Panc1 (cell line): Measurements from ENCODE around the gene C20orf202. TPM values are rescaled to one million over a fixed set of nuclear protein-coding genes. Genes with fewer than 3 reads are reported as not detected.

Source experiments
- ATAC-seq: fragments of 200-7000 bp; cut with Tn5 transposase; 2 replicates; pipeline ENCODE4 v1.9.1; 2020; ENCODE audit warnings: mild to moderate bottlenecking, moderate library complexity
- BruUV-seq: library from RNA; stranded (reverse); fragments of 400-500 nt; replicated peaks from 2 replicates; lab custom pipeline; 2021; lab: Mats Ljungman, UMichigan
- CTCF ChIA-PET: fragments of 300-600 bp; sonication (Branson Sonifier 250); formaldehyde crosslinking; loops from one replicate; lab custom pipeline; 2022; ENCODE audit warnings: antibody characterized with exemption; lab: Charles Lee
- POLR2A ChIA-PET: fragments of 300-600 bp; sonication (Branson Sonifier 250); formaldehyde crosslinking; loops from one replicate; lab custom pipeline; 2022; ENCODE audit warnings: antibody characterized with exemption; lab: Charles Lee
- DNase-seq: peaks from one replicate; pipeline ENCODE4 v3.0.0-alpha.2; 2010; ENCODE audit warnings: low read depth, low spot score
- H3K27ac ChIP-seq: 2 replicates; pipeline ENCODE4 v1.5.1; 2011; ENCODE audit warnings: mild to moderate bottlenecking, low read length, inconsistent platforms
- H3K27me3 ChIP-seq: fragments of 200-500 bp; sonication (Bioruptor generic); 2 replicates; pipeline ENCODE4 v1.6.0; 2014; ENCODE audit warnings: low read length, inconsistent platforms; ENCODE audit not compliant: control insufficient read depth, insufficient read depth
- H3K36me3 ChIP-seq: fragments of 200-500 bp; sonication (Bioruptor generic); 2 replicates; pipeline ENCODE4 v1.5.1; 2014; ENCODE audit warnings: inconsistent platforms, mild to moderate bottlenecking, low read length, moderate library complexity; ENCODE audit not compliant: control insufficient read depth, insufficient read depth
- H3K4me1 ChIP-seq: 2 replicates; pipeline ENCODE4 v1.5.1; 2011; ENCODE audit warnings: inconsistent platforms, mild to moderate bottlenecking, low read length, moderate library complexity; ENCODE audit not compliant: control insufficient read depth, insufficient read depth
- H3K4me3 ChIP-seq, 2 experiments: 2 replicates each; pipeline ENCODE4 v1.5.1; 2011 to 2012; ENCODE audit warnings: low read depth in 2 of 2, low read length in 2 of 2, mild to moderate bottlenecking in 2 of 2, inconsistent platforms in 1 of 2, moderate library complexity in 1 of 2
- H3K9me3 ChIP-seq: fragments of 200-500 bp; sonication (Bioruptor generic); 2 replicates; pipeline ENCODE4 v1.5.1; 2014; ENCODE audit warnings: low read depth, mild to moderate bottlenecking, inconsistent platforms, low read length, moderate library complexity; ENCODE audit not compliant: control insufficient read depth, insufficient read depth
- POLR2AphosphoS5 ChIP-seq: IDR thresholded peaks from 2 replicates; pipeline ENCODE4 v1.6.1; 2012; ENCODE audit warnings: mild to moderate bottlenecking, low read depth, low read length, moderate library complexity
- SIN3A ChIP-seq: IDR thresholded peaks from 2 replicates; pipeline ENCODE4 v1.6.1; 2012; ENCODE audit warnings: low read depth, mild to moderate bottlenecking, low read length, moderate library complexity, borderline replicate concordance; ENCODE audit not compliant: insufficient read depth
- TCF7L2 ChIP-seq: IDR thresholded peaks from 2 replicates; pipeline ENCODE4 v1.6.1; 2011; ENCODE audit warnings: mild to moderate bottlenecking, low read depth, low read length, inconsistent platforms
- in situ Hi-C: cut with HindIII; loops from 2 replicates; pipeline ENCODE4 v1.10.0; 2016; ENCODE audit warnings: low sequenced_read_pairs, low pct_unique_long_range_greater_than_20kb
- intact Hi-C: fragments of 100-400 bp; cut with micrococcal nuclease; formaldehyde crosslinking; loops from one replicate; pipeline ENCODE4 v1.10.0; 2022; ENCODE audit not compliant: unreplicated experiment
- total RNA-seq: library from RNA; stranded (reverse); gene quantifications from one replicate; pipeline ENCODE4 v1.2.1, GENCODE V29; 2021; ENCODE audit not compliant: unreplicated experiment
- TF ChIP-seq, protein P1 (sequence below): fragments of 450-650 bp; IDR thresholded peaks from 2 replicates; pipeline ENCODE4 v1.5.1; 2017; ENCODE audit warnings: mild to moderate bottlenecking
- TF ChIP-seq, protein P2 (sequence below), 2 experiments: IDR thresholded peaks; 2 replicates each; pipeline ENCODE4 v1.6.1; 2011 to 2012; ENCODE audit warnings: low read depth in 2 of 2, control low read depth in 1 of 2, low read length in 1 of 2, mild to moderate bottlenecking in 1 of 2, moderate library complexity in 1 of 2; ENCODE audit not compliant: insufficient read depth in 1 of 2

Gene C20orf202
- total RNA-seq, 1 experiment from 2014 or later = not detected

GRCh38 chr20:1155342-1155741 lies 47.9 kb upstream of the C20orf202 start:
- TF ChIP-seq SIN3A = no peak
- TF ChIP-seq, protein P1, sequence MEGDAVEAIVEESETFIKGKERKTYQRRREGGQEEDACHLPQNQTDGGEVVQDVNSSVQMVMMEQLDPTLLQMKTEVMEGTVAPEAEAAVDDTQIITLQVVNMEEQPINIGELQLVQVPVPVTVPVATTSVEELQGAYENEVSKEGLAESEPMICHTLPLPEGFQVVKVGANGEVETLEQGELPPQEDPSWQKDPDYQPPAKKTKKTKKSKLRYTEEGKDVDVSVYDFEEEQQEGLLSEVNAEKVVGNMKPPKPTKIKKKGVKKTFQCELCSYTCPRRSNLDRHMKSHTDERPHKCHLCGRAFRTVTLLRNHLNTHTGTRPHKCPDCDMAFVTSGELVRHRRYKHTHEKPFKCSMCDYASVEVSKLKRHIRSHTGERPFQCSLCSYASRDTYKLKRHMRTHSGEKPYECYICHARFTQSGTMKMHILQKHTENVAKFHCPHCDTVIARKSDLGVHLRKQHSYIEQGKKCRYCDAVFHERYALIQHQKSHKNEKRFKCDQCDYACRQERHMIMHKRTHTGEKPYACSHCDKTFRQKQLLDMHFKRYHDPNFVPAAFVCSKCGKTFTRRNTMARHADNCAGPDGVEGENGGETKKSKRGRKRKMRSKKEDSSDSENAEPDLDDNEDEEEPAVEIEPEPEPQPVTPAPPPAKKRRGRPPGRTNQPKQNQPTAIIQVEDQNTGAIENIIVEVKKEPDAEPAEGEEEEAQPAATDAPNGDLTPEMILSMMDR = no peak
- TF ChIP-seq, protein P2, sequence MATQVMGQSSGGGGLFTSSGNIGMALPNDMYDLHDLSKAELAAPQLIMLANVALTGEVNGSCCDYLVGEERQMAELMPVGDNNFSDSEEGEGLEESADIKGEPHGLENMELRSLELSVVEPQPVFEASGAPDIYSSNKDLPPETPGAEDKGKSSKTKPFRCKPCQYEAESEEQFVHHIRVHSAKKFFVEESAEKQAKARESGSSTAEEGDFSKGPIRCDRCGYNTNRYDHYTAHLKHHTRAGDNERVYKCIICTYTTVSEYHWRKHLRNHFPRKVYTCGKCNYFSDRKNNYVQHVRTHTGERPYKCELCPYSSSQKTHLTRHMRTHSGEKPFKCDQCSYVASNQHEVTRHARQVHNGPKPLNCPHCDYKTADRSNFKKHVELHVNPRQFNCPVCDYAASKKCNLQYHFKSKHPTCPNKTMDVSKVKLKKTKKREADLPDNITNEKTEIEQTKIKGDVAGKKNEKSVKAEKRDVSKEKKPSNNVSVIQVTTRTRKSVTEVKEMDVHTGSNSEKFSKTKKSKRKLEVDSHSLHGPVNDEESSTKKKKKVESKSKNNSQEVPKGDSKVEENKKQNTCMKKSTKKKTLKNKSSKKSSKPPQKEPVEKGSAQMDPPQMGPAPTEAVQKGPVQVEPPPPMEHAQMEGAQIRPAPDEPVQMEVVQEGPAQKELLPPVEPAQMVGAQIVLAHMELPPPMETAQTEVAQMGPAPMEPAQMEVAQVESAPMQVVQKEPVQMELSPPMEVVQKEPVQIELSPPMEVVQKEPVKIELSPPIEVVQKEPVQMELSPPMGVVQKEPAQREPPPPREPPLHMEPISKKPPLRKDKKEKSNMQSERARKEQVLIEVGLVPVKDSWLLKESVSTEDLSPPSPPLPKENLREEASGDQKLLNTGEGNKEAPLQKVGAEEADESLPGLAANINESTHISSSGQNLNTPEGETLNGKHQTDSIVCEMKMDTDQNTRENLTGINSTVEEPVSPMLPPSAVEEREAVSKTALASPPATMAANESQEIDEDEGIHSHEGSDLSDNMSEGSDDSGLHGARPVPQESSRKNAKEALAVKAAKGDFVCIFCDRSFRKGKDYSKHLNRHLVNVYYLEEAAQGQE (IDR thresholded peaks at IDR 0.05; ENCODE audit: insufficient read depth in 1 of 2, low read depth in 2 of 2, low read length in 1 of 2) = no peak
- no peak for TF ChIP-seq POLR2AphosphoS5
- no peak for TF ChIP-seq TCF7L2
- POLR2A ChIA-PET = no interaction called here
- BruUV-seq = no TSS peak
- no peak for ATAC-seq
- intact Hi-C loops = no loop called here
- H3K9me3 ChIP-seq = no peaks in the 10 kb centered on the region
- in situ Hi-C loops = no loop called here
- CTCF ChIA-PET = no interaction called here
- no peak overlapping the region for H3K27ac ChIP-seq
- DNase-seq = no peak
- peaks cover 13% of the 10 kb centered on the region for H3K36me3 ChIP-seq
- no peak overlapping the region for H3K4me3 ChIP-seq
- no peaks in the 10 kb centered on the region for H3K27me3 ChIP-seq
- H3K4me1 ChIP-seq = no peaks in the 10 kb centered on the region

DNA sequence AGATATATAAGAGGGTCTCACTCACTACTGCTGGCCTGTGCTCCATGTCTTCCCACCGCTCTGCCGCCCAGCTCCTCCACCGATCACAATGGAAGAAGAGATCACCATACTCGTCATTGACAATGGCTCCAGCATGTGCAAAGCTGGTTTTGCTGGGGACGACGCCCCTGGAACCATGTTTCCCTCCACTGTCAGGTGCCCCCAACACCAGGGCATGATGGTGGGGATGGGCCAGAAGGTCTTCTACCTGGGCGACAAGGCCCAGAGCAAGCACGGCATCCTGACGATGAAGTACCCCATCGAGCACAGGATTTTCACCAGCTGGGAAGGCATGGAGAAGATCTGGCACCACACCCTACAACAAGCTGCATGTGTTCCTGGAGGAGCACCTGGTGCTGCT lies 42.8 kb upstream of the C20orf202 start:
- no peaks in the 10 kb centered on the region for H3K9me3 ChIP-seq
- H3K4me1 ChIP-seq = no peaks in the 10 kb centered on the region
- H3K4me3 ChIP-seq = no peak overlapping the region
- TF ChIP-seq SIN3A (no peak), POLR2AphosphoS5 (no peak)
- TF ChIP-seq, protein P1 = no peak
- peaks cover 4% of the 10 kb centered on the region; the same call in 1 of the 2 replicates for H3K36me3 ChIP-seq
- intact Hi-C loops (no loop called here), in situ Hi-C loops (no loop called here)
- no TSS peak for BruUV-seq
- H3K27ac ChIP-seq = no peak overlapping the region
- no peak for DNase-seq
- no peaks in the 10 kb centered on the region for H3K27me3 ChIP-seq
- ATAC-seq = no peak
- ChIA-PET CTCF (no interaction called here), POLR2A (no interaction called here)

DNA sequence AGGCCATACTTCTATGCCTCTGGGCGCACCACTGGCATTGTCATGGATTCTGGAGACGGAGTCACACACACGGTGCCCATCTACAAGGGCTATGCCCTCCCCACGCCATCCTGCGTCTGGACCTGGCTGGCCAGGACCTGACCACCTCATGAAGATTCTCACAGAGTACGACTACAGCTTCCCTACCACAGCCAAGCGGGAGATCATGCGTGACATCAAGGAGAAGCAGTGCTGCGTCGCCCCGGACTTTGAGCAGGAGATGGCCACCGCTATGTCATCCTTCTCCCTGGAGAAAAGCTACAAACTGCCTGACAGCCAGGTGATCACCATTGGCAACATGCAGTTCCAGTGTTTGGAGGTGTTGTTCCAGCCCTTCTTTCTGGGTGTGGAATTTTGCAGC lies 42.3 kb upstream of the C20orf202 start:
- H3K27me3 ChIP-seq = no peaks in the 10 kb centered on the region
- no peak for DNase-seq
- H3K4me1 ChIP-seq = no peaks in the 10 kb centered on the region
- H3K4me3 ChIP-seq = no peak overlapping the region
- no TSS peak for BruUV-seq
- no peak for TF ChIP-seq SIN3A
- no peak for TF ChIP-seq TCF7L2
- no peak for TF ChIP-seq POLR2AphosphoS5
- TF ChIP-seq, protein P1 = no peak
- ChIA-PET CTCF (no interaction called here), POLR2A (no interaction called here)
- intact Hi-C loops (no loop called here), in situ Hi-C loops (no loop called here)
- no peaks in the 10 kb centered on the region for H3K9me3 ChIP-seq
- H3K27ac ChIP-seq = no peak overlapping the region
- peaks cover 4% of the 10 kb centered on the region; the same call in 1 of the 2 replicates for H3K36me3 ChIP-seq
- no peak for ATAC-seq
